Measurements from ENCODE around the gene FBXW9.
"Not testable (repeated sequence)": the region's sequence is repeated elsewhere in the genome, so short reads cannot be mapped to it uniquely, and the experiment has no call there.

The FBXW9 gene

GRCh38 chr19:12696366-12697335, at the start of gene FBXW9:
Gene FBXW9, minus strand, starts transcription at chr19:12696631. Its CDS starts 50 bp downstream, at chr19:12696581.
- peak; percentile 87 to 96 (median 94) for DNase-seq

- no peak for DNase-seq
Observed at GRCh38 chr19:12745166-12745897, 48.9 kb upstream of the FBXW9 start.

- DNase-seq: no peak
Observed at GRCh38 chr19:12737835-12738351, 41.5 kb upstream of the FBXW9 start.

GRCh38 chr19:12736995-12737834, 40.8 kb upstream of the FBXW9 start, which contains the start of gene GET3:
Gene GET3, plus strand, starts transcription at chr19:12737497. Its CDS starts 9 bp downstream, at chr19:12737506.
- DNase-seq: peak; percentile 50 to 67 (median 56)

- DNase-seq: peak in 1 of 4 experiments; percentile 18
Observed at GRCh38 chr19:12733369-12734214, 37.2 kb upstream of the FBXW9 start.

- no peak for DNase-seq
Observed at GRCh38 chr19:12731337-12731736, 34.9 kb upstream of the FBXW9 start.

GRCh38 chr19:12730064-12730463, 33.6 kb upstream of the FBXW9 start:
- no peak for DNase-seq

GRCh38 chr19:12727745-12728433, 31.5 kb upstream of the FBXW9 start:
- DNase-seq: no peak

GRCh38 chr19:12726988-12727316, 30.5 kb upstream of the FBXW9 start:
- no peak for DNase-seq

- DNase-seq: not testable (repeated sequence)
Observed at GRCh38 chr19:12725612-12726011, 29.2 kb upstream of the FBXW9 start.

GRCh38 chr19:12723641-12724426, 27.4 kb upstream of the FBXW9 start, which contains the start of gene TNPO2:
Gene TNPO2, minus strand, starts transcription at chr19:12723932. Its CDS starts 2,955 bp downstream, at chr19:12720977.
- peak; percentile 18 to 65 (median 39) for DNase-seq

- no peak for DNase-seq
Observed at GRCh38 chr19:12723381-12723640, 26.9 kb upstream of the FBXW9 start.

- peak; percentile 73 to 85 (median 84) for DNase-seq
Observed at GRCh38 chr19:12722566-12723380, 26.3 kb upstream of the FBXW9 start.

- DNase-seq: peak in 2 of 4 experiments; percentile 20 to 29
Observed at GRCh38 chr19:12721656-12722565, 25.5 kb upstream of the FBXW9 start.

- no peak for DNase-seq
Observed at GRCh38 chr19:12720851-12721655, 24.6 kb upstream of the FBXW9 start.

GRCh38 chr19:12720296-12720695, 23.9 kb upstream of the FBXW9 start:
- no peak for DNase-seq

GRCh38 chr19:12715929-12716328, 19.5 kb upstream of the FBXW9 start:
- no peak for DNase-seq
